Suprapubic skin (tissue), 4 donors: Measurements from ENCODE around the gene MAOA. TPM values are rescaled to one million over a fixed set of nuclear protein-coding genes. Genes with fewer than 3 reads are reported as not detected.

Source experiments
- DNase-seq, 2 donors: peaks; one replicate each; pipeline ENCODE4 v3.0.0-alpha.2; 2019; ENCODE audit warnings: low spot score in 2 of 2
- H3K27ac ChIP-seq: fragments of 200-600 bp; sonication (generic); one replicate; pipeline ENCODE4 v1.5.1; 2019
- H3K27me3 ChIP-seq: fragments of 200-600 bp; sonication (generic); one replicate; pipeline ENCODE4 v1.5.1; 2019
- H3K36me3 ChIP-seq: fragments of 200-600 bp; sonication (generic); one replicate; pipeline ENCODE4 v1.5.1; 2019
- H3K4me1 ChIP-seq: fragments of 200-600 bp; sonication (generic); one replicate; pipeline ENCODE4 v1.5.1; 2019
- H3K4me3 ChIP-seq: fragments of 200-600 bp; sonication (generic); one replicate; pipeline ENCODE4 v1.5.1; 2019; ENCODE audit warnings: mild to moderate bottlenecking
- H3K9me3 ChIP-seq: fragments of 200-600 bp; sonication (generic); one replicate; pipeline ENCODE4 v1.5.1; 2019
- EP300 ChIP-seq: sonication (generic); formaldehyde crosslinking; IDR thresholded peaks from one replicate; pipeline ENCODE4 v1.6.1; 2017; ENCODE audit warnings: antibody characterized with exemption
- POLR2A ChIP-seq, 2 donors: fragments of 450-650 bp; IDR thresholded peaks; one replicate each; pipeline ENCODE4 v1.6.1; 2017; ENCODE audit warnings: antibody characterized with exemption in 2 of 2, mild to moderate bottlenecking in 2 of 2, moderate library complexity in 2 of 2
- POLR2AphosphoS5 ChIP-seq, 3 donors: sonication (generic); formaldehyde crosslinking; IDR thresholded peaks; one replicate each; pipeline ENCODE4 v1.6.1; 2017; ENCODE audit warnings: antibody characterized with exemption in 3 of 3
- WGBS: methylation state at CpG from one replicate; pipeline ENCODE4 v1.1.5; 2018; 5-methylcytosine and 5-hydroxymethylcytosine counted together
- total RNA-seq, 4 donors: library from RNA; depleted of rRNA; stranded (reverse); fragments of >200 nt; gene quantifications; one replicate each; pipeline ENCODE4 v1.1.0, GENCODE V29; 2016
- TF ChIP-seq, protein P1 (sequence below), 2 donors: fragments of 200-600 bp in 1 of 2; fragments of 450-650 bp in 1 of 2; sonication (generic) in 1 of 2; IDR thresholded peaks; one replicate each; pipeline ENCODE4 v1.5.1; 2016 to 2019; ENCODE audit warnings: antibody characterized with exemption in 2 of 2, mild to moderate bottlenecking in 1 of 2, moderate library complexity in 1 of 2

Gene MAOA
- total RNA-seq, 4 donors from 2014 or later: 123 to 166 (median 132) TPM

DNA sequence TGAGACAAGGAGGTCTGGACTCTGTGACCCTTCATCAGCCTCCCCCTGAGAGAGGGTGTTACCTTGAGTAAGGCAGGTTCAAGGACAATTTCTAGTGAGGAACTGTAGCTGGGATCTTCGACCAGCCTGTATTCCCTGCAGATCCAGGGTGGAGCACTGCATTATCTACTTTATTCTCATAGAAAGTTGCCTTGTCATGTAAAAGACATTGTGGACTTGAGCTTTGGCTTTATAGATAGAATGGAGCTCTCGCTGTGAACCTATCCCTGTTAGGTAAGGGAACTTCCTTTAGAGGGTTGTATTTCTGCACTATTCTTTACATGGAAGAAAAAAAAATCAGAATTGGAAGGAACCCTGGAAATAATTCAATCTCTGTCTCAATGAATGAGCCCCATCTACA, 91.4 kb downstream of the MAOA start:
- Histone ChIP-seq H3K27ac (no peak overlapping the region), H3K27me3 (no peaks in the 10 kb centered on the region), H3K9me3 (no peaks in the 10 kb centered on the region), H3K4me1 (peaks cover 10% of the 10 kb centered on the region), H3K4me3 (no peak overlapping the region), H3K36me3 (no peaks in the 10 kb centered on the region)
- TF ChIP-seq EP300 (no peak), POLR2AphosphoS5 (IDR thresholded peaks at IDR 0.05) (no peak), POLR2A (IDR thresholded peaks at IDR 0.05) (no peak)
- TF ChIP-seq, protein P1, sequence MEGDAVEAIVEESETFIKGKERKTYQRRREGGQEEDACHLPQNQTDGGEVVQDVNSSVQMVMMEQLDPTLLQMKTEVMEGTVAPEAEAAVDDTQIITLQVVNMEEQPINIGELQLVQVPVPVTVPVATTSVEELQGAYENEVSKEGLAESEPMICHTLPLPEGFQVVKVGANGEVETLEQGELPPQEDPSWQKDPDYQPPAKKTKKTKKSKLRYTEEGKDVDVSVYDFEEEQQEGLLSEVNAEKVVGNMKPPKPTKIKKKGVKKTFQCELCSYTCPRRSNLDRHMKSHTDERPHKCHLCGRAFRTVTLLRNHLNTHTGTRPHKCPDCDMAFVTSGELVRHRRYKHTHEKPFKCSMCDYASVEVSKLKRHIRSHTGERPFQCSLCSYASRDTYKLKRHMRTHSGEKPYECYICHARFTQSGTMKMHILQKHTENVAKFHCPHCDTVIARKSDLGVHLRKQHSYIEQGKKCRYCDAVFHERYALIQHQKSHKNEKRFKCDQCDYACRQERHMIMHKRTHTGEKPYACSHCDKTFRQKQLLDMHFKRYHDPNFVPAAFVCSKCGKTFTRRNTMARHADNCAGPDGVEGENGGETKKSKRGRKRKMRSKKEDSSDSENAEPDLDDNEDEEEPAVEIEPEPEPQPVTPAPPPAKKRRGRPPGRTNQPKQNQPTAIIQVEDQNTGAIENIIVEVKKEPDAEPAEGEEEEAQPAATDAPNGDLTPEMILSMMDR (IDR thresholded peaks at IDR 0.05): no peak
- DNase-seq: no peak
- WGBS: 67% methylated on average over 2 of the region's 2 CpGs

DNA sequence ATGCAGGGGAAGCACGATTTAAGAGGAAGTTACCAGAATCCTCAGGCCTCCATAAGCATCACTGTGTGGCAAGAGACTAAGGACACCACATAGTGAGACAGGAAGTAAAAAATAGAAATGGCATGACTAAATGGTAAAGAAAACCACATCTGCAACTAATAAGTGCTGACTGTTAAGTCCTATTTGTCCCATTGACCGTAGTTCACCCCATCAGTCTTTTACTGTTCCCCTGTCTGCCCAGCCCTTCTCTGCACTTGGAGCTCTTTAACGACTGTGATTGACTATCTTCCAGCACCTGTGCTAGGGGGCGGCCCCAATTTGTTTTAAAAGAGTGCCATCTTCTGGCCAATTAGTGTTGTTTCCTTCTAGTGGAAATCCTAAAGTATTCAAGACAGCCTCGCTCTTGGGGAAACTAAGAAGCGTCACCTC, 94.2 kb downstream of the MAOA start:
- DNase-seq: peak; percentile 60 to 75
- no peaks in the 10 kb centered on the region for H3K4me1 ChIP-seq
- H3K27me3 ChIP-seq: no peaks in the 10 kb centered on the region
- 24% methylated on average over 6 of the region's 6 CpGs for WGBS
- H3K9me3 ChIP-seq: no peaks in the 10 kb centered on the region
- no peaks in the 10 kb centered on the region for H3K36me3 ChIP-seq
- TF ChIP-seq POLR2A (IDR thresholded peaks at IDR 0.05): no peak
- TF ChIP-seq, protein P1 (IDR thresholded peaks at IDR 0.05): peak; percentile 35 to 44
- no peak overlapping the region for H3K27ac ChIP-seq
- no peak overlapping the region for H3K4me3 ChIP-seq

DNA sequence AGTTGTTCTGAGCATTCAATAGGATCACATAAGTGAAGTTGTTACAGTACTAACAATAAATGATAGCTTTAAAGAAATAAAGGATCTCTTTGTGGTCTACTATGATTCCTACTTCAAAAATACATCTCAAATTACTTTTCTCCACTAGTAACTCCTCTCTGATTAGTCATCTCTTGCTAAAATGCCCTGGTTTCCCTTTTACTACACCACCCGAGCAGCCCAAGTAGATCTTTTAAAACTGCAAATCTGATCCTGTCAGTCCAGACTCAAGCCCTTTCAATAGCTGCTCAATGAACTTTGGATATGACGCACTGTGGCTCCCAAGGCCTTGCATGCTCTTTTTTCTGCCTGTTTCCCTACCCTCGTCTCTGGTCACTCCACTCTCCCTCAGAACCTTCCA, 97.5 kb downstream of the MAOA start:
- Histone ChIP-seq H3K9me3 (no peaks in the 10 kb centered on the region), H3K36me3 (no peaks in the 10 kb centered on the region), H3K27ac (no peak overlapping the region), H3K4me1 (no peaks in the 10 kb centered on the region), H3K4me3 (no peak overlapping the region), H3K27me3 (no peaks in the 10 kb centered on the region)
- TF ChIP-seq POLR2A (IDR thresholded peaks at IDR 0.05) (no peak), POLR2AphosphoS5 (IDR thresholded peaks at IDR 0.05) (no peak), EP300 (no peak)
- TF ChIP-seq, protein P1 (IDR thresholded peaks at IDR 0.05): no peak
- no peak for DNase-seq
- 75% methylated on average over 3 of the region's 3 CpGs for WGBS

DNA sequence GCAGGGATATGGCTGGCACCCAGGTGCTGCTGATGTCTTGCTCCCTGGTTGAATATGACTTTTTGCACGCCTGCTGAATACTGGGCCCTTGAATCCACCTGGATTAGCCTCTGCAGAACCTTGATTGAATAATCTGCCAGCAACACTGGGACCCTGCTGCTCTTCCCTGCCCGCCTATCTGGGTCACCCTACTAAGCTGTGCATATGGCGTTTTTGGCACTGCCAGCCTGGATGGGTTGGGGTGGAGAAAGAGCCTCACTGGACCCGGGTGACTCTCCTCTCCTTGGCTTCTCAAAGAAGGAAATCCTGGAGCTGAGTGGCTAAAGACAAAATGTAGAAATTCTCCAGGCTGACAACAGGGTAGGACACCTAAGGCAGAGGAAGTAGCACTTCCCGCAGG, 100.0 kb downstream of the MAOA start:
- no peaks in the 10 kb centered on the region for H3K4me1 ChIP-seq
- TF ChIP-seq, protein P1 (IDR thresholded peaks at IDR 0.05): no peak
- TF ChIP-seq POLR2A (IDR thresholded peaks at IDR 0.05) (no peak), POLR2AphosphoS5 (IDR thresholded peaks at IDR 0.05) (no peak), EP300 (no peak)
- WGBS: 85% methylated on average over 5 of the region's 5 CpGs
- no peak overlapping the region for H3K4me3 ChIP-seq
- H3K9me3 ChIP-seq: no peaks in the 10 kb centered on the region
- H3K27ac ChIP-seq: no peak overlapping the region
- no peaks in the 10 kb centered on the region for H3K27me3 ChIP-seq
- H3K36me3 ChIP-seq: no peaks in the 10 kb centered on the region
- no peak for DNase-seq

DNA sequence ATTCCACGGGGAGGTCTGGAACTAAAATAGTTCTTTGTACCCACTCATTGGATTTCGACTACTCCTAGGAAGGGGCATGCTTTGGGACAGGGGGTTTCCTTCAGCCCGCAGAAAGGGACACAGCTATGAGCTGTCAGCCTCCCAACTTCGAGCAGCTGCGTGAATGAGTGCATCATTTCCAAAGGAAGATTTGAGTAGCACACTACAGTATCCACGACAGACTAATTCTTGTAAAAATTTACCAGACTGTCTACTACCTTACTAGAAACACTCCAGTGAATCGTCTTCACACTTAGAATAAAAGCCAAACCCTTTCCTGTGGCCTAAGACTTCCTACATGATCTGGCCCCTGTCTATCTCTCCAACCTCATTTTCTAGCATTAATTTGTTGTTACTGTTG, 101.9 kb downstream of the MAOA start:
- no peaks in the 10 kb centered on the region for H3K4me1 ChIP-seq
- no peak for DNase-seq
- no peak overlapping the region for H3K4me3 ChIP-seq
- no peaks in the 10 kb centered on the region for H3K36me3 ChIP-seq
- H3K27me3 ChIP-seq: no peaks in the 10 kb centered on the region
- H3K9me3 ChIP-seq: no peaks in the 10 kb centered on the region
- WGBS: 79% methylated on average over 7 of the region's 7 CpGs
- TF ChIP-seq, protein P1 (IDR thresholded peaks at IDR 0.05): no peak
- no peak for TF ChIP-seq EP300
- no peak for TF ChIP-seq POLR2AphosphoS5 (IDR thresholded peaks at IDR 0.05)
- no peak for TF ChIP-seq POLR2A (IDR thresholded peaks at IDR 0.05)
- H3K27ac ChIP-seq: no peak overlapping the region
